NT2/D1 (cell line): ENCODE results near the gene SQSTM1.

Source experiments
- SUZ12 ChIP-seq: IDR thresholded peaks from 2 replicates; pipeline ENCODE4 v1.6.1; 2011; ENCODE audit not compliant: insufficient read length, insufficient read depth; ENCODE audit errors: extremely low read depth
- YY1 ChIP-seq: IDR thresholded peaks from 2 replicates; pipeline ENCODE4 v1.6.1; 2011; ENCODE audit not compliant: insufficient read length, insufficient read depth
- ZNF274 ChIP-seq: IDR thresholded peaks from 2 replicates; pipeline ENCODE4 v1.6.1; 2011; ENCODE audit warnings: mild to moderate bottlenecking, low read depth, low read length

DNA sequence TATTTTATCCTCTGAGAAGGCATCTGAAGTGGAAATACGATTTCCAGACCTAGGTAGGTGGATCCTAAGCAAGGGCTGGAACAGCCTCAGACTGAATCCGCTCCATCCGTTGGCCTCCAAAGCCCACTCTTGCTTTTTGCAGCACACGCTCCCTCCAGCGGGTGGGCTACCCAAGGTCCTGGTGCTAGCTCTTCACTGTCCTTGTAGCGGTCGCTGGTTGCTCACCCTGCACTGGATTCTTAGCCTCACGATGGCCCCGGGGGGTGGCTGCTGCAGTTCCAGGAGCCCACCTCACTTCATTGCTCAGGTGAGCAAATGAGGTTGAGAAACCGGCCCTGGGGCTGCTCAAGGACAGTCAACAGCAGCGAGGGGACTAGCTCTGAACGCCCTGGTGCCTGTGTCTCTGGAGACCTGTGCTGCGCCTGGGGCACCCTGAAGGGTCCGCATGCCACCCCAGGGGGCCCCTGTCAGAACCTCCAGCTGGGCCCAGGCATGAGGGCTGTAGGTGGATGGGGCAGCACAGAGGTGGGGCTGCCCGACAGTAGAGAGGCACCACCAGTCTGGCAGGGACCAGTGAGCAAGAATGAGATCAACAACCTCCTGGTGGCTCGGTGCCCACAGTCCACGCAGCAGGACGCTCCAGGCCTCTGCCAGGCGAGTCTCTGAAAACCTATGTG, 18.4 kb upstream of the SQSTM1 start:
- no peak for TF ChIP-seq YY1
- TF ChIP-seq SUZ12, result no peak
- TF ChIP-seq ZNF274, result no peak
